GM23248 (cell line): Measurements from ENCODE around the gene LRFN3. TPM values are rescaled to one million over a fixed set of nuclear protein-coding genes. Genes with fewer than 3 reads are reported as not detected.

Source experiments
- DNase-seq: peaks from one replicate; pipeline ENCODE4 v3.0.0-alpha.2; 2015
- H2AFZ ChIP-seq: fragments of 200-600 bp; sonication (generic); 2 replicates; pipeline ENCODE4 v1.6.1; 2016; ENCODE audit warnings: antibody characterized with exemption
- H3F3A ChIP-seq: fragments of 200-600 bp; sonication (generic); 2 replicates; pipeline ENCODE4 v1.6.1; 2016; ENCODE audit warnings: mild to moderate bottlenecking, antibody characterized with exemption, mixed run types; ENCODE audit not compliant: insufficient read depth
- H3K27ac ChIP-seq: fragments of 200-600 bp; sonication (generic); 2 replicates; pipeline ENCODE4 v1.5.1; 2016; ENCODE audit warnings: mild to moderate bottlenecking
- H3K27me3 ChIP-seq: fragments of 200-600 bp; sonication (generic); replicated peaks from 2 replicates; pipeline ENCODE4 v1.6.1; 2016; ENCODE audit warnings: mild to moderate bottlenecking; ENCODE audit not compliant: insufficient read depth
- H3K36me3 ChIP-seq: fragments of 200-600 bp; sonication (generic); 2 replicates; pipeline ENCODE4 v1.6.1; 2016; ENCODE audit warnings: low read depth, mild to moderate bottlenecking
- H3K4me1 ChIP-seq: fragments of 200-600 bp; sonication (generic); 2 replicates; pipeline ENCODE4 v1.6.1; 2016; ENCODE audit warnings: mild to moderate bottlenecking; ENCODE audit not compliant: insufficient read depth
- H3K4me2 ChIP-seq: fragments of 200-600 bp; sonication (generic); one replicate; pipeline ENCODE4 v1.6.1; 2016; ENCODE audit warnings: mild to moderate bottlenecking; ENCODE audit not compliant: unreplicated experiment
- H3K4me3 ChIP-seq: fragments of 200-600 bp; sonication (generic); 2 replicates; pipeline ENCODE4 v1.5.1; 2016; ENCODE audit warnings: mild to moderate bottlenecking
- H3K79me2 ChIP-seq: fragments of 200-600 bp; sonication (generic); 2 replicates; pipeline ENCODE4 v1.6.1; 2016; ENCODE audit warnings: mild to moderate bottlenecking; ENCODE audit not compliant: insufficient read depth
- H3K9ac ChIP-seq: fragments of 200-600 bp; sonication (generic); 2 replicates; pipeline ENCODE4 v1.6.1; 2016; ENCODE audit warnings: mild to moderate bottlenecking
- H3K9me2 ChIP-seq: fragments of 200-600 bp; sonication (generic); 2 replicates; pipeline ENCODE4 v1.6.1; 2016; ENCODE audit warnings: mixed run types, mild to moderate bottlenecking, moderate library complexity; ENCODE audit not compliant: insufficient read depth
- H3K9me3 ChIP-seq: fragments of 200-600 bp; sonication (generic); one replicate; pipeline ENCODE4 v1.6.1; 2017; ENCODE audit warnings: low read depth
- H4K20me1 ChIP-seq: fragments of 200-600 bp; sonication (generic); 2 replicates; pipeline ENCODE4 v1.6.0; 2016; ENCODE audit not compliant: insufficient read depth
- EZH2 ChIP-seq: fragments of 200-600 bp; sonication (generic); IDR thresholded peaks from 2 replicates; pipeline ENCODE4 v1.6.1; 2018; ENCODE audit warnings: antibody characterized with exemption, mild to moderate bottlenecking; ENCODE audit not compliant: insufficient read depth, poor library complexity, severe bottlenecking
- EZH2phosphoT487 ChIP-seq: fragments of 200-600 bp; sonication (generic); IDR thresholded peaks from 2 replicates; pipeline ENCODE4 v1.6.1; 2018; ENCODE audit warnings: antibody characterized with exemption, moderate library complexity, mild to moderate bottlenecking, low read depth; ENCODE audit not compliant: insufficient read depth
- WGBS, 2 experiments: methylation state at CpG; one replicate each; pipeline ENCODE4 v1.1.6; 2015 to 2017; ENCODE audit warnings: low lambda C conversion rate in 2 of 2, low coverage in 1 of 2; ENCODE audit errors: missing lambda C conversion rate in 2 of 2; 5-methylcytosine and 5-hydroxymethylcytosine counted together
- in situ Hi-C: fragments of 300-500 bp; cut with MboI; formaldehyde crosslinking; loops from 2 replicates; pipeline ENCODE4 v1.15.0; 2020
- polyA plus RNA-seq: library from polyadenylated mRNA; unstranded; fragments of >200 nt; fragmentation: Nextera tagmentation; extraction: Ambion mirVana; gene quantifications from 2 replicates; pipeline ENCODE4 v1.2.1, GENCODE V29; 2016
- total RNA-seq: library from RNA; depleted of rRNA; stranded (reverse); fragments of >200 nt; shearing (Covaris generic); gene quantifications from 2 replicates; pipeline ENCODE4 v1.2.3, GENCODE V29; 2014

LRFN3 gene
- total and polyA plus RNA-seq, 2 experiments from 2014 or later: 7.5 to 9.4 TPM

- 52 to 59% methylated on average over 3 of the region's 3 CpGs for WGBS, 2 experiments
- no peaks in the 10 kb centered on the region for H3K79me2 ChIP-seq
- 0 out of 2 replicates have a peak, but pooled peaks cover 9% of the 10 kb centered on the region for H3F3A ChIP-seq
- H4K20me1 ChIP-seq: no peaks in the 10 kb centered on the region
- no peaks in the 10 kb centered on the region for H3K9me2 ChIP-seq
- H3K27me3 ChIP-seq: no peaks in the 10 kb centered on the region
- no peak overlapping the region for H3K4me3 ChIP-seq
- no peak overlapping the region for H2AFZ ChIP-seq
- no peak overlapping the region for H3K4me2 ChIP-seq
- DNase-seq: no peak
- H3K4me1 ChIP-seq: peaks cover 11% of the 10 kb centered on the region
- no peak overlapping the region for H3K27ac ChIP-seq
- no peaks in the 10 kb centered on the region for H3K36me3 ChIP-seq
- no peaks in the 10 kb centered on the region for H3K9me3 ChIP-seq
- no peak for TF ChIP-seq EZH2
- no peak for TF ChIP-seq EZH2phosphoT487
- no peak overlapping the region for H3K9ac ChIP-seq
- in situ Hi-C loops: no loop called here
Observed at GRCh38 chr19:35915443-35915842, 20.7 kb upstream of the LRFN3 start.

GRCh38 chr19:35919306-35919705, 16.9 kb upstream of the LRFN3 start:
- TF ChIP-seq EZH2 (no peak), EZH2phosphoT487 (no peak)
- Histone ChIP-seq H3K9me2 (no peaks in the 10 kb centered on the region), H3K4me2 (no peak overlapping the region), H3K4me3 (no peak overlapping the region), H3F3A (no peaks in the 10 kb centered on the region), H3K4me1 (no peaks in the 10 kb centered on the region), H3K9me3 (no peaks in the 10 kb centered on the region), H3K79me2 (no peaks in the 10 kb centered on the region), H4K20me1 (no peaks in the 10 kb centered on the region), H3K27ac (no peak overlapping the region), H2AFZ (no peak overlapping the region), H3K36me3 (no peaks in the 10 kb centered on the region), H3K9ac (no peak overlapping the region), H3K27me3 (no peaks in the 10 kb centered on the region)
- DNase-seq: no peak
- 77 to 82% methylated on average over 11 of the region's 11 CpGs for WGBS, 2 experiments
- in situ Hi-C loops: no loop called here

- no peak overlapping the region for H3K4me2 ChIP-seq
- no peak overlapping the region for H3K9ac ChIP-seq
- H3K4me3 ChIP-seq: no peak overlapping the region
- in situ Hi-C loops: no loop called here
- no peaks in the 10 kb centered on the region for H4K20me1 ChIP-seq
- H3K27me3 ChIP-seq: peaks cover 6% of the 10 kb centered on the region; the same call in 1 of the 2 replicates
- H2AFZ ChIP-seq: no peak overlapping the region
- TF ChIP-seq EZH2 (no peak), EZH2phosphoT487 (no peak)
- no peaks in the 10 kb centered on the region for H3F3A ChIP-seq
- no peaks in the 10 kb centered on the region for H3K36me3 ChIP-seq
- no peaks in the 10 kb centered on the region for H3K9me2 ChIP-seq
- whole genome bisulfite sequencing, 2 experiments: 54 to 58% methylated on average over 6 of the region's 6 CpGs
- no peak overlapping the region for H3K27ac ChIP-seq
- no peaks in the 10 kb centered on the region for H3K4me1 ChIP-seq
- no peaks in the 10 kb centered on the region for H3K9me3 ChIP-seq
- no peaks in the 10 kb centered on the region for H3K79me2 ChIP-seq
- DNase-seq: no peak
Observed at GRCh38 chr19:35921012-35921411, 15.2 kb upstream of the LRFN3 start.

GRCh38 chr19:35925501-35925900, 10.7 kb upstream of the LRFN3 start:
- no peak overlapping the region for H3K9ac ChIP-seq
- no peaks in the 10 kb centered on the region for H3K9me3 ChIP-seq
- no peak overlapping the region for H3K27ac ChIP-seq
- H3F3A ChIP-seq: no peaks in the 10 kb centered on the region
- no peak overlapping the region for H3K4me2 ChIP-seq
- DNase-seq: no peak
- no peak for TF ChIP-seq EZH2
- TF ChIP-seq EZH2phosphoT487: no peak
- H3K27me3 ChIP-seq: peaks cover 6% of the 10 kb centered on the region; the same call in 1 of the 2 replicates
- 62 to 70% methylated on average over 3 of the region's 3 CpGs for WGBS, 2 experiments
- H3K36me3 ChIP-seq: no peaks in the 10 kb centered on the region
- H3K4me3 ChIP-seq: no peak overlapping the region
- no peaks in the 10 kb centered on the region for H3K79me2 ChIP-seq
- H2AFZ ChIP-seq: no peak overlapping the region
- in situ Hi-C loops: no loop called here
- H3K9me2 ChIP-seq: no peaks in the 10 kb centered on the region
- H4K20me1 ChIP-seq: no peaks in the 10 kb centered on the region
- H3K4me1 ChIP-seq: no peaks in the 10 kb centered on the region

GRCh38 chr19:35928507-35928906, 7.7 kb upstream of the LRFN3 start:
- no peak for DNase-seq
- TF ChIP-seq EZH2 (no peak), EZH2phosphoT487 (no peak)
- Histone ChIP-seq H3F3A (no peaks in the 10 kb centered on the region), H2AFZ (no peak overlapping the region), H3K4me2 (no peak overlapping the region), H3K27me3 (peaks cover 6% of the 10 kb centered on the region; the same call in 1 of the 2 replicates), H4K20me1 (no peaks in the 10 kb centered on the region), H3K27ac (no peak overlapping the region), H3K4me3 (no peak overlapping the region), H3K9ac (no peak overlapping the region), H3K9me2 (no peaks in the 10 kb centered on the region), H3K9me3 (no peaks in the 10 kb centered on the region), H3K36me3 (no peaks in the 10 kb centered on the region), H3K4me1 (no peaks in the 10 kb centered on the region), H3K79me2 (no peaks in the 10 kb centered on the region)
- 59 to 73% methylated on average over 5 of the region's 5 CpGs for WGBS, 2 experiments
- in situ Hi-C loops: no loop called here
